Lower leg skin (tissue), 3 donors: Measurements from ENCODE around the gene TFRC.

ENCODE experiments used
- POLR2A ChIP-seq, 2 donors: fragments of 450-650 bp; IDR thresholded peaks; one replicate each; pipeline ENCODE4 v1.6.1; 2016 to 2017; ENCODE audit warnings: antibody characterized with exemption in 2 of 2, mild to moderate bottlenecking in 1 of 2, moderate library complexity in 1 of 2
- TF ChIP-seq, protein P1 (sequence below), 3 donors: fragments of 450-650 bp; IDR thresholded peaks; one replicate each; pipeline ENCODE4 v1.5.1; 2016; ENCODE audit warnings: antibody characterized with exemption in 3 of 3, mild to moderate bottlenecking in 3 of 3, moderate library complexity in 2 of 3

DNA sequence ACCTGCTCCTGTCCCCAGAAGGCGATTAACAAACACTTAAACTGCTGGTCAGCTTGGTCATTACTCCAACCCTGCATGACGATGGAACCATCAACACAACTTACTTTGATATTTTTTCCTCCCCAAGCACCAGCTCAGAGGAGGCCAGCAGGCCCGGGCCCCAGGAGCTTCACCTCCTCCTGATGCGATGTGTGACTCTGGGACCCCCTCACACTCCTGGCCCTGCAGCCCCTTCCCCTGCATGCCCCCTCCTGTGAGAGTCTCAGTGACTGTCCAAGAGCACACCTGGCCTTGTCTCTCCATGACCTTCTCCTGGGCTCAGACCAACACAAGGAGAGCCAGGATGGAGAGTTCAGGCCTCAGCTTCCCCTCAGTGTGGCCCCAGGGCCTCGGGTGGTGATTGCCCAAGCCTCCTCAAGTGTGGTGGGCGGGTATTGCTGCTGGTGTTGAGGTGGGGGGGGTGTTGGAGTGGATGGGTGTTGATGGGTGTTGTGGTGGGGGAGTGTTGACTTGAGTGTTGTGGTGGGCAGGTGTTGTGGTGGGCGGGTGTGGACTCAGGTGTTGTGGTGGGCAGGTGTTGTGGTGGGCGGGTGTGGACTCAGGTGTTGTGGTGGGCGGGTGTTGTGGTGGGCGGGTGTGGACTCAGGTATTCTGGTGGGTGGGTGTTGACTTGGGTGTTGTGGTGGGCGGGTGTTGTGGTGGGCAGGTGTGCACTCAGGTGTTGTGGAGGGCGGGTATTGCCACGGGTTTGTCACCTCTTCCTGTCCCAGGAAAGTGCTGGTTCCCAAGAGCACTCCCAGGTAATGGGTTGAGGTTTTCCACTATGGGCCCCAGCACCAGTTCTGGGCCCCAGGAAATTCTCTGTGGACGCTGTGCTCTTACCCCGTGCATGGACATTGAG, 68.1 kb downstream of the TFRC start:
- TF ChIP-seq, protein P1, sequence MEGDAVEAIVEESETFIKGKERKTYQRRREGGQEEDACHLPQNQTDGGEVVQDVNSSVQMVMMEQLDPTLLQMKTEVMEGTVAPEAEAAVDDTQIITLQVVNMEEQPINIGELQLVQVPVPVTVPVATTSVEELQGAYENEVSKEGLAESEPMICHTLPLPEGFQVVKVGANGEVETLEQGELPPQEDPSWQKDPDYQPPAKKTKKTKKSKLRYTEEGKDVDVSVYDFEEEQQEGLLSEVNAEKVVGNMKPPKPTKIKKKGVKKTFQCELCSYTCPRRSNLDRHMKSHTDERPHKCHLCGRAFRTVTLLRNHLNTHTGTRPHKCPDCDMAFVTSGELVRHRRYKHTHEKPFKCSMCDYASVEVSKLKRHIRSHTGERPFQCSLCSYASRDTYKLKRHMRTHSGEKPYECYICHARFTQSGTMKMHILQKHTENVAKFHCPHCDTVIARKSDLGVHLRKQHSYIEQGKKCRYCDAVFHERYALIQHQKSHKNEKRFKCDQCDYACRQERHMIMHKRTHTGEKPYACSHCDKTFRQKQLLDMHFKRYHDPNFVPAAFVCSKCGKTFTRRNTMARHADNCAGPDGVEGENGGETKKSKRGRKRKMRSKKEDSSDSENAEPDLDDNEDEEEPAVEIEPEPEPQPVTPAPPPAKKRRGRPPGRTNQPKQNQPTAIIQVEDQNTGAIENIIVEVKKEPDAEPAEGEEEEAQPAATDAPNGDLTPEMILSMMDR (IDR thresholded peaks at IDR 0.05): no peak
- TF ChIP-seq POLR2A (IDR thresholded peaks at IDR 0.05): no peak
